Vagina (tissue), 2 donors: ENCODE data around the gene CD36. TPM values are rescaled to one million over a fixed set of nuclear protein-coding genes. Genes with fewer than 3 reads are reported as not detected.

Experiments used
- DNase-seq, 2 donors: peaks; one replicate each; pipeline ENCODE4 v3.0.0-alpha.2; 2017; ENCODE audit errors: extremely low spot score in 2 of 2
- H3K27ac ChIP-seq: fragments of 200-600 bp; sonication (generic); one replicate; pipeline ENCODE4 v1.5.1; 2019
- H3K27me3 ChIP-seq: fragments of 200-600 bp; sonication (generic); one replicate; pipeline ENCODE4 v1.5.1; 2019
- H3K36me3 ChIP-seq, 2 donors: fragments of 200-600 bp; sonication (generic); one replicate each; pipeline ENCODE4 v1.5.1; 2017 to 2019
- H3K4me1 ChIP-seq: fragments of 200-600 bp; sonication (generic); one replicate; pipeline ENCODE4 v1.5.1; 2019
- H3K4me3 ChIP-seq, 2 donors: fragments of 200-600 bp; sonication (generic); 1 replicate in 1 of 2; 2 replicates in 1 of 2; pipeline ENCODE4 v1.5.1; 2016 to 2019
- H3K9me3 ChIP-seq: fragments of 200-600 bp; sonication (generic); one replicate; pipeline ENCODE4 v1.5.1; 2019
- CTCF ChIP-seq, 3 experiments: fragments of 450-650 bp in 2 of 3; fragments of 200-600 bp in 1 of 3; sonication (generic) in 1 of 3; IDR thresholded peaks; one replicate each; pipeline ENCODE4 v1.5.1; 2017 to 2019; ENCODE audit warnings: antibody characterized with exemption in 3 of 3, mild to moderate bottlenecking in 2 of 3, moderate library complexity in 2 of 3
- POLR2A ChIP-seq, 2 donors: fragments of 450-650 bp; IDR thresholded peaks; one replicate each; pipeline ENCODE4 v1.6.1; 2017; ENCODE audit warnings: antibody characterized with exemption in 2 of 2, mild to moderate bottlenecking in 2 of 2, moderate library complexity in 2 of 2
- POLR2AphosphoS5 ChIP-seq, 2 donors: sonication (generic); formaldehyde crosslinking; IDR thresholded peaks; one replicate each; pipeline ENCODE4 v1.9.0; 2017; ENCODE audit warnings: antibody characterized with exemption in 2 of 2, mild to moderate bottlenecking in 2 of 2, low read depth in 1 of 2; ENCODE audit not compliant: insufficient read depth in 1 of 2
- intact Hi-C: fragments of 100-400 bp; cut with DNase I; formaldehyde crosslinking; loops from one replicate; pipeline ENCODE4 v1.15.1; 2023
- total RNA-seq: library from RNA; depleted of rRNA; stranded (reverse); fragments of >200 nt; gene quantifications from one replicate; pipeline ENCODE4 v1.2.3, GENCODE V29; 2016

Gene CD36
- total RNA-seq, 1 donor from 2014 or later, result 102 TPM

DNA sequence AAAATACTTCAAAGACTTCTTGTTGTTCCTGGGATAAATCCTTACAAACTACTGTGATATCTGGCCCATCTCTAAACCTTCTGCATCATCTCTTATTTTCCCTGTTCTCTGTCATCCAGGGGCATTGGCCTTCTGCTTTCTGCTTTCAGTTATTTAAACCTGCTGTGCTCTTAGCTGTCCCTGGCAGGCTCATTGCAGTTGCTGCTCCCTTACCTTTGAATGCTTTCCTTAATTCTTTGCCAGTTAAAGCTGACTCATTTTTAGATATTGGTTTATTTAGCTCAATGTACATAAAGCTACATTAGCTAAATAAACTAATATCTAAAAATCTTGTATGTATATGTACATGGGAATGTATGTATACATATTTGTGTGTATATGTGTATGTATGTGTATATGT lies 40.6 kb upstream of the CD36 start:
- H3K4me1 ChIP-seq, result peaks cover 7% of the 10 kb centered on the region
- TF ChIP-seq POLR2A (IDR thresholded peaks at IDR 0.05) (no peak), CTCF (IDR thresholded peaks at IDR 0.05) (no peak), POLR2AphosphoS5 (IDR thresholded peaks at IDR 0.05; ENCODE audit: insufficient read depth in 1 of 2, low read depth in 1 of 2) (no peak)
- H3K27me3 ChIP-seq, result no peaks in the 10 kb centered on the region
- intact Hi-C loops, result no loop called here
- no peak overlapping the region for H3K4me3 ChIP-seq
- H3K36me3 ChIP-seq, result no peaks in the 10 kb centered on the region
- H3K9me3 ChIP-seq, result no peaks in the 10 kb centered on the region
- DNase-seq, result no peak
- H3K27ac ChIP-seq, result no peak overlapping the region

GRCh38 chr7:80600046-80600445 lies 38.4 kb upstream of the CD36 start:
- TF ChIP-seq POLR2AphosphoS5 (IDR thresholded peaks at IDR 0.05; ENCODE audit: insufficient read depth in 1 of 2, low read depth in 1 of 2) (no peak), CTCF (IDR thresholded peaks at IDR 0.05) (no peak), POLR2A (IDR thresholded peaks at IDR 0.05) (no peak)
- Histone ChIP-seq H3K4me3 (no peak overlapping the region), H3K27ac (no peak overlapping the region), H3K27me3 (no peaks in the 10 kb centered on the region), H3K36me3 (no peaks in the 10 kb centered on the region), H3K4me1 (peaks cover 7% of the 10 kb centered on the region), H3K9me3 (no peaks in the 10 kb centered on the region)
- intact Hi-C loops, result no loop called here
- no peak for DNase-seq

DNA sequence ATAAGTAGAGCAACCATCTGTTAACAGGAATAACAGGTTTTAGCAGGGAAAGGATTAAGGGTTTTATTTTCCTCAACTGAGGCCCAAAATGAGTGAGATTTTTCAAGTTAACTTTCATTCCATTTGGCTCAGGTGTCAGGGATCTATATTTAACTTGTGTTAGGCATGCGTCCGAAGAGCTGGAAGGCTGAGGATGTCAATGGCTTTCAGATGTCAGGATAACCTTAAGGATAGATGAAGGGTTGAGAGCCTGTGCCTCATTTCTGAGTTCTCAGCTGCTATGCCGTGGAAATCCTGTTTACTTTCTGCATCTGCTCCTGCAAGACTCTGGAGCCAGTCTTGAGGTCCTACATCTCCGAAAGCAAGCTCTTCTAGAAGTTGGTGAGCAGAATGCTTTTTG lies 36.4 kb upstream of the CD36 start:
- Histone ChIP-seq H3K4me3 (no peak overlapping the region), H3K27ac (no peak overlapping the region), H3K4me1 (peaks cover 3% of the 10 kb centered on the region), H3K36me3 (no peaks in the 10 kb centered on the region), H3K27me3 (no peaks in the 10 kb centered on the region), H3K9me3 (no peaks in the 10 kb centered on the region)
- intact Hi-C loops, result no loop called here
- TF ChIP-seq POLR2A (IDR thresholded peaks at IDR 0.05) (no peak), CTCF (IDR thresholded peaks at IDR 0.05) (no peak), POLR2AphosphoS5 (IDR thresholded peaks at IDR 0.05; ENCODE audit: insufficient read depth in 1 of 2, low read depth in 1 of 2) (no peak)
- DNase-seq, result no peak

- Histone ChIP-seq H3K4me1 (no peaks in the 10 kb centered on the region), H3K4me3 (no peak overlapping the region), H3K27me3 (no peaks in the 10 kb centered on the region), H3K36me3 (no peaks in the 10 kb centered on the region), H3K27ac (no peak overlapping the region), H3K9me3 (no peaks in the 10 kb centered on the region)
- intact Hi-C loops, result no loop called here
- DNase-seq, result no peak
- TF ChIP-seq CTCF (IDR thresholded peaks at IDR 0.05), result no peak
- TF ChIP-seq POLR2AphosphoS5 (IDR thresholded peaks at IDR 0.05; ENCODE audit: insufficient read depth in 1 of 2, low read depth in 1 of 2), result no peak
- TF ChIP-seq POLR2A (IDR thresholded peaks at IDR 0.05), result no peak
Observed at GRCh38 chr7:80603940-80604339, 34.5 kb upstream of the CD36 start.

GRCh38 chr7:80604436-80604835 lies 34.0 kb upstream of the CD36 start:
- DNase-seq, result no peak
- Histone ChIP-seq H3K36me3 (no peaks in the 10 kb centered on the region), H3K27ac (no peak overlapping the region), H3K27me3 (no peaks in the 10 kb centered on the region), H3K4me1 (no peaks in the 10 kb centered on the region), H3K9me3 (no peaks in the 10 kb centered on the region), H3K4me3 (no peak overlapping the region)
- no peak for TF ChIP-seq POLR2AphosphoS5 (IDR thresholded peaks at IDR 0.05; ENCODE audit: insufficient read depth in 1 of 2, low read depth in 1 of 2)
- TF ChIP-seq POLR2A (IDR thresholded peaks at IDR 0.05), result no peak
- intact Hi-C loops, result no loop called here

- intact Hi-C loops, result no loop called here
Observed at GRCh38 chr7:80607136-80607535, 31.3 kb upstream of the CD36 start.

More at GRCh38 chr7:80607136-80607535, 31.3 kb upstream of the CD36 start:
- TF ChIP-seq POLR2A (IDR thresholded peaks at IDR 0.05) (no peak), CTCF (IDR thresholded peaks at IDR 0.05) (no peak), POLR2AphosphoS5 (IDR thresholded peaks at IDR 0.05; ENCODE audit: insufficient read depth in 1 of 2, low read depth in 1 of 2) (no peak)
- no peaks in the 10 kb centered on the region for H3K27me3 ChIP-seq
- no peak overlapping the region for H3K4me3 ChIP-seq
- DNase-seq, result no peak
- no peaks in the 10 kb centered on the region for H3K4me1 ChIP-seq
- H3K36me3 ChIP-seq, result no peaks in the 10 kb centered on the region
- no peak overlapping the region for H3K27ac ChIP-seq
- no peaks in the 10 kb centered on the region for H3K9me3 ChIP-seq
